Ovary (tissue), 9 donors: ENCODE measurements around the gene FBXL17. TPM values are rescaled to one million over a fixed set of nuclear protein-coding genes. Genes with fewer than 3 reads are reported as not detected.

Experiments used
- DNase-seq, 5 donors: peaks; one replicate each; pipeline ENCODE4 v3.0.0-alpha.2; 2019 to 2020
- H3K27ac ChIP-seq, 2 donors: fragments of 200-600 bp; one replicate each; pipeline versions ENCODE4 v1.5.1 to v1.8.0; 2019 to 2022
- H3K27me3 ChIP-seq: fragments of 200-600 bp; one replicate; pipeline ENCODE4 v1.8.0; 2022
- H3K36me3 ChIP-seq: fragments of 200-600 bp; sonication (generic); one replicate; pipeline ENCODE4 v1.5.1; 2019
- H3K4me1 ChIP-seq: one replicate; pipeline ENCODE4 v1.8.1; 2013; ENCODE audit warnings: mild to moderate bottlenecking, moderate library complexity; ENCODE audit not compliant: insufficient read depth
- H3K4me3 ChIP-seq: fragments of 200-600 bp; sonication (generic); one replicate; pipeline ENCODE4 v1.5.1; 2017
- H3K9me3 ChIP-seq, 2 donors: fragments of 200-600 bp in 1 of 2; sonication (generic) in 1 of 2; one replicate each; pipeline versions ENCODE4 v1.5.1 to v1.8.1; 2013 to 2019; ENCODE audit warnings: mild to moderate bottlenecking in 1 of 2, moderate library complexity in 1 of 2
- EP300 ChIP-seq: sonication (generic); formaldehyde crosslinking; IDR thresholded peaks from one replicate; pipeline ENCODE4 v1.6.1; 2017; ENCODE audit warnings: antibody characterized with exemption
- POLR2A ChIP-seq: fragments of 450-650 bp; IDR thresholded peaks from one replicate; pipeline ENCODE4 v1.6.1; 2017; ENCODE audit warnings: antibody characterized with exemption, mild to moderate bottlenecking, moderate library complexity
- WGBS, 3 donors: extraction: QIAGEN DNeasy Blood & Tissue Kit in 1 of 3; methylation state at CpG; one replicate each; pipeline versions ENCODE4 v1.1.5 to v1.1.7; 2013 to 2017; 5-methylcytosine and 5-hydroxymethylcytosine counted together
- intact Hi-C, 4 donors: fragments of 100-400 bp; cut with DNase I; formaldehyde crosslinking; loops; one replicate each; pipeline versions ENCODE4 v1.11.0 to v1.15.1; 2022 to 2023
- polyA plus RNA-seq, 2 donors: library from polyadenylated mRNA; stranded (reverse); fragments of 200-250 nt in 1 of 2; fragments of 350-450 nt in 1 of 2; fragmentation: Illumina TruSeq in 1 of 2; extraction: RNeasy Lipid Tissue Mini Kit (QIAGEN cat#74804) in 1 of 2; gene quantifications; one replicate each; pipeline ENCODE4 v1.2.3, GENCODE V29; 2013 to 2014
- total RNA-seq, 7 donors: library from RNA; depleted of rRNA in 2 of 7; stranded (reverse); fragments of >200 nt in 2 of 7; fragmentation: NEBNext Ultra II Directional in 3 of 7; extraction: Animal tissue kit (Norgen Biotek cat#: 25700) in 3 of 7; gene quantifications; one replicate each; pipeline versions ENCODE4 v1.1.0 to v1.2.4, GENCODE V29; 2016 to 2023
- TF ChIP-seq, protein P1 (sequence below), 3 donors: fragments of 450-650 bp in 2 of 3; fragments of 200-600 bp in 1 of 3; IDR thresholded peaks; one replicate each; pipeline versions ENCODE4 v1.5.1 to v1.8.0; 2016 to 2022; ENCODE audit warnings: antibody characterized with exemption in 3 of 3, mild to moderate bottlenecking in 1 of 3
- donor health status: DM: no; HTN: no; CAD: no; lungs with moderate emphysema.
- donor health status: DM: no; HTN: no; CAD: no.
- donor health status: Bipolar disorder and iron deficiency.
- donor health status: DM: yes; HTN: yes; CAD: no.
- donor health status: DM: no; HTN: no; CAD: no.
- donor health status: DM: yes; HTN: yes; CAD: no.

FBXL17 gene
- total and polyA plus RNA-seq, 9 donors: 6.8 to 20.4 (median 15.9) TPM

DNA sequence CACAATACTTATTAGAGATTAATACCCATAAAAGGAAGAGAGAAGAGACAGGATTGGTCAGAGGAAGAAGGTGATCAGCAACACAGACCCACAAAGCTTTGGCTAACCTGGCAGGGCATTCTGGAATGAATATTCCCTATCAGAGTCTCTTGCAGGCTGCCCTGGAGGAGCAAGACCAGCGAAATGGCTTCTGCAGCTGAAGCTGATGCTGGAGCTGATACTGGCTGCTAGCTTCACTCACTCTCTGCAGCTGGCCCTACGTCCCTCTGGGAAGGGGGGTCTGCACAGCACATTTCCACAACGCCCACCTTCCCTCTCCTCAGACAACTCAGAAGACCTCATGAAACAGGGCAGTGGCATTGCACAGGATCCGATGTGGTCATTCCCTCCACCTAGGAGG is 541.3 kb downstream of the FBXL17 start:
- H3K4me1 ChIP-seq: no peaks in the 10 kb centered on the region
- WGBS, 3 donors: 67 to 75% (median 75%) methylated on average over 4 of the region's 4 CpGs
- H3K36me3 ChIP-seq: no peaks in the 10 kb centered on the region
- TF ChIP-seq EP300: no peak
- no peak for TF ChIP-seq POLR2A
- TF ChIP-seq, protein P1, sequence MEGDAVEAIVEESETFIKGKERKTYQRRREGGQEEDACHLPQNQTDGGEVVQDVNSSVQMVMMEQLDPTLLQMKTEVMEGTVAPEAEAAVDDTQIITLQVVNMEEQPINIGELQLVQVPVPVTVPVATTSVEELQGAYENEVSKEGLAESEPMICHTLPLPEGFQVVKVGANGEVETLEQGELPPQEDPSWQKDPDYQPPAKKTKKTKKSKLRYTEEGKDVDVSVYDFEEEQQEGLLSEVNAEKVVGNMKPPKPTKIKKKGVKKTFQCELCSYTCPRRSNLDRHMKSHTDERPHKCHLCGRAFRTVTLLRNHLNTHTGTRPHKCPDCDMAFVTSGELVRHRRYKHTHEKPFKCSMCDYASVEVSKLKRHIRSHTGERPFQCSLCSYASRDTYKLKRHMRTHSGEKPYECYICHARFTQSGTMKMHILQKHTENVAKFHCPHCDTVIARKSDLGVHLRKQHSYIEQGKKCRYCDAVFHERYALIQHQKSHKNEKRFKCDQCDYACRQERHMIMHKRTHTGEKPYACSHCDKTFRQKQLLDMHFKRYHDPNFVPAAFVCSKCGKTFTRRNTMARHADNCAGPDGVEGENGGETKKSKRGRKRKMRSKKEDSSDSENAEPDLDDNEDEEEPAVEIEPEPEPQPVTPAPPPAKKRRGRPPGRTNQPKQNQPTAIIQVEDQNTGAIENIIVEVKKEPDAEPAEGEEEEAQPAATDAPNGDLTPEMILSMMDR (IDR thresholded peaks at IDR 0.05): no peak
- no peak for DNase-seq
- intact Hi-C loops: no loop called here
- H3K4me3 ChIP-seq: no peak overlapping the region
- no peaks in the 10 kb centered on the region for H3K27me3 ChIP-seq
- H3K9me3 ChIP-seq: no peaks in the 10 kb centered on the region
- H3K27ac ChIP-seq: no peak overlapping the region

DNA sequence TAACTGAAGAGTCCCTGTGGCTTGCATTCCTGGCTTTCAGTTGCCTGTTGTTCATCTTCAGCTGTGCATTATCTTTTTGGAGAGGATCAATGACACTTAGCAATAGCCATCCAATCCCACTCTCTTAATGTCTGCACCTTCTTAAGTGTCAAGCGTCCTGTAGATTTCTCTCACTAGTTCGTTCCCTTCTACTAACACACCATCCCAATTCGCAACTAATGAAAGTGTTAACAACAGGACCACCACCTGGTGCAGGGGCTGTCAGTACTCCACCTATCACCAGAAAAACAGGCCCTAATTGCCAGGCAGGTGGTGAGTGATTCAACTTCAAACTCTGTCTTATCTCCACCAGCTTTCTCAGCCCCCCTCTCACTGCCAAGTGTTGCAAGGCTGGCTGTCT is 541.7 kb downstream of the FBXL17 start:
- no peak for DNase-seq
- no peaks in the 10 kb centered on the region for H3K9me3 ChIP-seq
- intact Hi-C loops: no loop called here
- no peaks in the 10 kb centered on the region for H3K27me3 ChIP-seq
- TF ChIP-seq, protein P1 (IDR thresholded peaks at IDR 0.05): no peak
- TF ChIP-seq EP300 (no peak), POLR2A (no peak)
- H3K4me3 ChIP-seq: no peak overlapping the region
- no peak overlapping the region for H3K27ac ChIP-seq
- WGBS, 3 donors: 84 to 93% (median 89%) methylated on average over 3 of the region's 3 CpGs
- H3K4me1 ChIP-seq: no peaks in the 10 kb centered on the region
- H3K36me3 ChIP-seq: no peaks in the 10 kb centered on the region

DNA sequence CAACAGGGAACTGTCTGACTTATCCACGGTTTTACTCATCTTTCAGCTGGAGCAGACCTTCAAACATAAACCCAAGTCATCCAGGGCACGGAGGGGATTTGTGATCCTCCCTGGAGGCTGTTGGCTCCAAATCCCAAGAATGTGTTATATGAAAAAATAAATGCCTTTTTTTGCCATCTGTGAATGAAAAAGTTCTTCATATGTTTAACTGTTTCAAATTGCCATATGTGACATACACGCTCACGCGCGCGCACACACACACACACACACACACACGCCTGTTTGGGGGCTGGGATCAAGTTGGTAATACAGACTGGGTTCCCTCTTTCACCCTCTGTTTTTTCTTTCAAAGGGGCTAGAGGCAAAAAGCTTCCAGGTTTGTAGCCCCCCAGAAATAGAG is 546.8 kb downstream of the FBXL17 start:
- no peak for TF ChIP-seq EP300
- no peak for TF ChIP-seq POLR2A
- TF ChIP-seq, protein P1 (IDR thresholded peaks at IDR 0.05): no peak
- H3K4me1 ChIP-seq: peaks cover 1% of the 10 kb centered on the region
- no peak for DNase-seq
- H3K27me3 ChIP-seq: no peaks in the 10 kb centered on the region
- 91 to 94% (median 94%) methylated on average over 8 of the region's 8 CpGs for WGBS, 3 donors
- no peak overlapping the region for H3K27ac ChIP-seq
- no peak overlapping the region for H3K4me3 ChIP-seq
- no peaks in the 10 kb centered on the region for H3K9me3 ChIP-seq
- no peaks in the 10 kb centered on the region for H3K36me3 ChIP-seq
- intact Hi-C loops: no loop called here

DNA sequence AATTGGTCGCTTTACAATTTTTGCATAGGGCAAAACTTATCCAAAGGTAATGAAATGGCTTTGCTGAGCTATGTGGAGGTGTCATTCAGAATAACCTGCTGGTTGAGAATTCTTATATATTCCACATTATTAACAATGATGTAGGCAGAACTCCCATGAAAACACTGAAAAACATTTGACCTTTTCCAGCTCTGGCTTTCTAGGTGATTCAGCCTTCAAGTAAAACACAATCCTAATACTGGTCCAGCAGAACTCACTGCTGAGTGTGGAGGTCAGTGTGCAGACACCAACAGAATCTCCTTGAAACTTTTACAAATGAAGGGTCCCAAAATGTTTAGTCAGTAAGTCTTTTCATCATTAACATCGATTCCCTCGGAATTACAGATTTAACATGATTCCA is 549.2 kb downstream of the FBXL17 start:
- intact Hi-C loops: no loop called here
- no peak overlapping the region for H3K4me3 ChIP-seq
- no peaks in the 10 kb centered on the region for H3K9me3 ChIP-seq
- H3K27ac ChIP-seq: no peak overlapping the region
- TF ChIP-seq EP300: no peak
- no peak for TF ChIP-seq POLR2A
- TF ChIP-seq, protein P1 (IDR thresholded peaks at IDR 0.05): no peak
- no peaks in the 10 kb centered on the region for H3K36me3 ChIP-seq
- H3K4me1 ChIP-seq: peaks cover 1% of the 10 kb centered on the region
- WGBS, 3 donors: 89 to 94% (median 91%) methylated on average over 3 of the region's 3 CpGs
- no peaks in the 10 kb centered on the region for H3K27me3 ChIP-seq
- DNase-seq: no peak
